Mucosa of gallbladder (tissue), 1 donor: Measurements from ENCODE around the gene MUC16. TPM values are rescaled to one million over a fixed set of nuclear protein-coding genes. Genes with fewer than 3 reads are reported as not detected.

Experiments used
- DNase-seq: peaks from one replicate; pipeline ENCODE4 v3.0.0-alpha.2; 2020; ENCODE audit warnings: low spot score
- total RNA-seq: library from RNA; stranded (reverse); gene quantifications from one replicate; pipeline ENCODE4 v1.2.1, GENCODE V29; 2021
- donor health status: DM: no; HTN: no; CAD: no.

Gene MUC16
- total RNA-seq, 1 donor from 2014 or later: 0.03 TPM

GRCh38 chr19:9008667-9009066 lies 1.5 kb downstream of the MUC16 start:
- DNase-seq: no peak

DNA sequence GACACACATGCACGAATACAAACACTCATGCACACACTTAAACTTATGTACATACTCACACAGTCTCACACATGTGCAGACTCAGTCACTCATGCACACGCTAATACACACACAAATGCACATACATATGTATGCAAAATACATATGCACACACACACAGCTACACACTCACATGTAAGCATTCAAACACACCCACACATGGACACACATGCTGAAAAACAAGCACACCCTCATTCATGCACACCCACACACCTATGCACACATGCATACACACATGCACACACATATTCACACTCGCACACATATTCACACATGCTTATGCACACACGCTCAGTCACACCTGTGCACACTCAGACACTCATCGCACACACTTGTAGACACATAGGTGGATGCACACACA lies 9.3 kb downstream of the MUC16 start:
- no peak for DNase-seq

DNA sequence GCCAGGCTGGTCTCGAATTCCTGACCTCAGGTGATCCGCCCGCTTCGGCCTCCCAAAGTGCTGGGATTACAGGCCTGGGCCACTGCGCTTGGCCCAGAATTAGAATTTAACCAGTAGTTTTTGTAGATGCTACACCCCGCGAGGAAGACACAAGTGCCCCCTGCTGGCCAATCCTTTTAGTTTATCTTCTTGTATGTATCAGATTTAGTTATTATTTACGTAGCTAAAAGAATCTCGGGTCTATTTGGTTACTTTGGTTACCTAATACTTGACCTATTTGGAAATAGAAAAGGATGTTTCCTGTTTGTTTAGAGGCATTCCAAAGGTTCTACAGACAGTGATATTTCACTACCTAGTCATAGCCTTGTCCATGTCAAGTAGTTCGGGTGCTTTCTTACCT lies 22.0 kb downstream of the MUC16 start:
- DNase-seq: no peak

DNA sequence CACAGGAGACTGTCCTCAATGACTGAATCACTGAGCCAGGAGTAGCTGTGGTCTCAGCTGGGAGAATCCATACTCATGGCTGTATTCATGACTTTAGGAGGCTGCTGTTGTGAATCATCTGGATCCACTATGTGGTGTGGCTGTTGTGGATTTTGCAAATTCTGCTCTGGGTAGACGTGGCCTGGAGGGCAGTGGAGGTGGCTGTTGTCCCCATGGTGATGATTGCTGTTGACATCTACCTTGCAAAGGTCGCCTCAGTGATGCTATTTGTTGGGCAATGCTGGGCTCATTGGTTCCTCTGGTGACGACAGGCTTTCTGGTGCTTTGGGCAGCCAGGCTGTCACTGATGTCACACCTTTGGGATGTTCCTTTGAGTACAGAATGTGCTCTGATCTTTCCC lies 23.9 kb downstream of the MUC16 start:
- no peak for DNase-seq

- no peak for DNase-seq
Measured at GRCh38 chr19:8973501-8974091, 36.6 kb downstream of the MUC16 start.

DNA sequence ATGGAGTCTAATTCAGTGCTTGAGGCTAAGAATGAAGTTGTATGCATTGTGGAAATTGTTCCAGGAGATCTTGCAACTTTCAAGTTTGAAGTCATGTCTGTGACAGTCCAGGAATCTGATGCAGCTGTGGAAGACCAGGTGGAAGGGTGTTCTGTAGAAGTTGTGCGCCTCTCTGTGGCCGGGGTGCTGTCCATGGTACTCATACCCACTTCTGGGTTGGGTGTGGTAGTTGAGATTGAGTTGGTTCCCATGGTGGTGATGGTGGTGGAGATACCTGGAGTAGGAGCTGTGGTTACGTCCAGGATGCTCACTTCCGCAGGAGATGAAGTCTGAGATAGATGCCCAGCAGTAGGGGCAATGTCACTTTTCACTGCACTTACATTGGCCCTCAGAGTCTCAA lies 44.3 kb downstream of the MUC16 start:
- no peak for DNase-seq

Other genes with a start within 250 kb of the MUC16 start
- gene ZNF558, start 178.1 kb downstream of the MUC16 start, total RNA-seq: 27.9 TPM
- gene MBD3L1, start 178.0 kb downstream of the MUC16 start, total RNA-seq: not detected
- gene OR1M1, start 76.7 kb upstream of the MUC16 start, total RNA-seq: not detected
- not detected for gene OR7G2, start 97.1 kb upstream of the MUC16 start, total RNA-seq
- not detected for gene OR7G1, start 105.4 kb upstream of the MUC16 start, total RNA-seq
- gene OR7G3, start 116.5 kb upstream of the MUC16 start, total RNA-seq: not detected
- 32.9 TPM for gene ZNF317, start 130.0 kb upstream of the MUC16 start, total RNA-seq
- gene OR7D2, start 168.6 kb upstream of the MUC16 start, total RNA-seq: not detected
- not detected for gene OR7D4, start 209.2 kb upstream of the MUC16 start, total RNA-seq
- gene OR7E24, start 240.5 kb upstream of the MUC16 start, total RNA-seq: not detected